ENCODE measurements around the gene RERG. TPM values are rescaled to one million over a fixed set of nuclear protein-coding genes. Genes with fewer than 3 reads are reported as not detected.

Gene RERG
- total RNA-seq, 4 donors from 2014 or later: 4.3 to 6.5 (median 5.8) TPM

DNA sequence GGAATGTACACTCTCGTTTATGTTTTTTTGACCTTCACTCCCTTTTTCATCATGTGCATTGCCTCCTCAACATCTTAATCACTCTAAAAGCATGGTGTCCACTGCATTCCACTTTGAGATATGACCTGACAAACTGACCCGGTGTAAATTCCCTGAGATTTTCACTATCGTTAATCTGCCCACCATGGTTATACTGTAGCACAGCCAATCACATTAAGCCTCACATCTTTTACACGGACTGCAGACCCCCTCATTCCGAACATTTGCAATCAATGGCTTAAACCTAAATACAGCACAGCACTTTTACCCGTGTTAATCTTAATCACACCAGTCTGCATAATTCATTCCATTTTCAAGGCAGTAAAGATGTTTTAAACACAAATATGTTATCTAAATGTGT lies 2.4 kb downstream of the RERG start:
- H3K4me1 ChIP-seq: peaks cover 4 to 5% of the 10 kb centered on the region in 2 donors
- DNase-seq: no peak
- H3K27me3 ChIP-seq: no peaks in the 10 kb centered on the region
- intact Hi-C loops (cut with DNase I; ENCODE audit: low total_unique reads): loop anchor here (5.0 kb wide), 1 partner anchor 51 kb away; no protein-coding TSS in a partner anchor
- TF ChIP-seq, protein P1, sequence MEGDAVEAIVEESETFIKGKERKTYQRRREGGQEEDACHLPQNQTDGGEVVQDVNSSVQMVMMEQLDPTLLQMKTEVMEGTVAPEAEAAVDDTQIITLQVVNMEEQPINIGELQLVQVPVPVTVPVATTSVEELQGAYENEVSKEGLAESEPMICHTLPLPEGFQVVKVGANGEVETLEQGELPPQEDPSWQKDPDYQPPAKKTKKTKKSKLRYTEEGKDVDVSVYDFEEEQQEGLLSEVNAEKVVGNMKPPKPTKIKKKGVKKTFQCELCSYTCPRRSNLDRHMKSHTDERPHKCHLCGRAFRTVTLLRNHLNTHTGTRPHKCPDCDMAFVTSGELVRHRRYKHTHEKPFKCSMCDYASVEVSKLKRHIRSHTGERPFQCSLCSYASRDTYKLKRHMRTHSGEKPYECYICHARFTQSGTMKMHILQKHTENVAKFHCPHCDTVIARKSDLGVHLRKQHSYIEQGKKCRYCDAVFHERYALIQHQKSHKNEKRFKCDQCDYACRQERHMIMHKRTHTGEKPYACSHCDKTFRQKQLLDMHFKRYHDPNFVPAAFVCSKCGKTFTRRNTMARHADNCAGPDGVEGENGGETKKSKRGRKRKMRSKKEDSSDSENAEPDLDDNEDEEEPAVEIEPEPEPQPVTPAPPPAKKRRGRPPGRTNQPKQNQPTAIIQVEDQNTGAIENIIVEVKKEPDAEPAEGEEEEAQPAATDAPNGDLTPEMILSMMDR (IDR thresholded peaks at IDR 0.05 in 4 of 5, conservative IDR thresholded peaks at IDR 0.05 in 1 of 5): no peak
- TF ChIP-seq POLR2A (IDR thresholded peaks at IDR 0.05): no peak
- H3K4me3 ChIP-seq: peak overlapping the region in 1 of 4 donors; percentile 15
- ATAC-seq: no peak
- H3K36me3 ChIP-seq: no peaks in the 10 kb centered on the region
- H3K27ac ChIP-seq: peak overlapping the region; percentile 11 to 71 (median 43)
- no peaks in the 10 kb centered on the region for H3K9me3 ChIP-seq
- in situ Hi-C loops (cut with MboI; ENCODE audit: low sequenced_read_pairs in 4 of 4): no loop called here

DNA sequence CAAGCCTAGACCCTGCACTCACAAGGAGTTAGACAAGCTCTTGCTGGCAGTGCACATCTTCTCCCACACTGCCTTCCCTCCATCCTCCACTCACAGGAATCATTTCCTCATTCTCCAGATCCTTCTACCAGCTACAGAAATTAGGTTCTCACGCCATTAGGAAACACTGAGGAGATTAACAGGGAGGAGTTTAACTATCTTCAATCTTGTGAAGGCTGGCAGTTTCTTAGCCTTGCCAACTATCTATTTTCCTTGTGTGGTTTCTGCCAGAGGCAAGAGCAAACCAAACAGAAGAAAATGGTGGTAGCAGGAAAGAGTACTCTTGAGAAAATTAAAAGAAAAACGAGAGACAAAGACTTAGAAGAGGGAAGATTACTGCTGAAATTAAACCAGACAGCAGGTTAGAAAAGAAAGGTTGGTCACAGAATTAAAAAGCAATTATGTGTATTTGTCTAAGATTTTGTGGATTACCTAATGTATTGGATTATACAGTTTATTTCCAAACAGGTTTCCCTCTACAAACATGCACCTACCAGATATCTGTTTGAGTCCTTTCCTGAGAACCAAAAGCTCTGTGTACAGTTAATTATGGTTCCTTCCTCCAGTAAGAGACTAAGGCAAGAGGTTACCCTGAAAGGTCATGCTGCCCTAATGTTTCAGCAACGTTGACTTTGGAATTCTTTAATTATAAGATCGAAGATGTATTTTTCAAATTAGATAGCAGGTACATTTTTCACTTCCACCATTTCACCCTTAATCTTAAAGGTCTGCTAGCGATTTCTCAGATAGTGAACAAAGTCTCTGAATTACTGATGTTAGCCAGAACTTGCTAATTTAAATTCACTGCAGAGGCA lies 5.0 kb downstream of the RERG start:
- in situ Hi-C loops (cut with MboI; ENCODE audit: low sequenced_read_pairs in 4 of 4): no loop called here
- Histone ChIP-seq H3K4me1 (peaks cover 0 to 5% of the 10 kb centered on the region in 2 donors), H3K9me3 (no peaks in the 10 kb centered on the region), H3K27ac (peak overlapping the region; percentile 10 to 47 (median 18)), H3K27me3 (no peaks in the 10 kb centered on the region), H3K36me3 (no peaks in the 10 kb centered on the region), H3K4me3 (no peak overlapping the region)
- intact Hi-C loops (cut with DNase I; ENCODE audit: low total_unique reads): loop anchor here (5.0 kb wide), 1 partner anchor 49 kb away; no protein-coding TSS in a partner anchor
- ATAC-seq (no peak), DNase-seq (no peak)
- TF ChIP-seq, protein P1 (IDR thresholded peaks at IDR 0.05 in 4 of 5, conservative IDR thresholded peaks at IDR 0.05 in 1 of 5): no peak

DNA sequence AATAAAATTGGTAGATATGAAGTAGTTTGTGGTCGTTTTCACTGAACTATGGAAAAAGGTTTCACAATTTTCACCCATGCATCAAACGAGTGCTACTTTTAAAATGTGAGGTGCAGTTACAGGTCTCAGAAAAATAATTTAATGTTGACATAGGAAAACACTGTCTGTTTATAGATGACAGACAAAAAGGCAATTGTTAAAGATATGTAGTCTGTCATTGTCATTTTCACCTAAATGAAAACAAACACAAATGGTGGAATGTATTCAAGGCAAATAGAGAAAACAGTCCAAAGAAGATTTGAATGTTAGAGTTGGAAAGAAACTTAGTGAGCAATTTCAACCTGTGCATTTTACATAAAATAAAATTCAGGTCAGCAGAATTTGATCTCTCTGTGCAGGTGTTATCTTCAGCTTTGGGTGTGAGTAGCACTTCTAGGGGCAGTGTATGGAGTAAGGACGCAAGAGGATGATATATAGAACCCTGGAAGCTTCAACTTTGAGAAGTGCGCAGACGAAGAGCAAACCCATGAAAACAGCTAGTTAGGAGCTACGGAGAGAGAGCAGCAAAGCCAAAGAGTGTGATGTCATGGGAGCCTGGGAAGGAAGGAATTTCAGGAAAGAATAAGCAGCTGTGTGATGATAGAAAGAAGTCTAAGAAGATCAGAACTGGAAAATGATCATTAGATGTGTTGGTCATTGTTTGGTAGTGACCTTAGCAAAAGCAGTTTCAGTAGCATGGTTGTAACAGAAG lies 6.2 kb downstream of the RERG start:
- Histone ChIP-seq H3K4me3 (no peak overlapping the region), H3K36me3 (no peaks in the 10 kb centered on the region), H3K9me3 (no peaks in the 10 kb centered on the region), H3K4me1 (peaks cover 0 to under 1% of the 10 kb centered on the region in 2 donors), H3K27ac (peak overlapping the region; percentile 10 to 47 (median 18)), H3K27me3 (no peaks in the 10 kb centered on the region)
- in situ Hi-C loops (cut with MboI; ENCODE audit: low sequenced_read_pairs in 4 of 4): no loop called here
- intact Hi-C loops (cut with DNase I; ENCODE audit: low total_unique reads): loop anchor here (5.0 kb wide), 1 partner anchor 48 kb away; no protein-coding TSS in a partner anchor
- no peak for TF ChIP-seq POLR2A (IDR thresholded peaks at IDR 0.05)
- TF ChIP-seq, protein P1 (IDR thresholded peaks at IDR 0.05 in 4 of 5, conservative IDR thresholded peaks at IDR 0.05 in 1 of 5): no peak
- ATAC-seq: no peak
- no peak for DNase-seq

DNA sequence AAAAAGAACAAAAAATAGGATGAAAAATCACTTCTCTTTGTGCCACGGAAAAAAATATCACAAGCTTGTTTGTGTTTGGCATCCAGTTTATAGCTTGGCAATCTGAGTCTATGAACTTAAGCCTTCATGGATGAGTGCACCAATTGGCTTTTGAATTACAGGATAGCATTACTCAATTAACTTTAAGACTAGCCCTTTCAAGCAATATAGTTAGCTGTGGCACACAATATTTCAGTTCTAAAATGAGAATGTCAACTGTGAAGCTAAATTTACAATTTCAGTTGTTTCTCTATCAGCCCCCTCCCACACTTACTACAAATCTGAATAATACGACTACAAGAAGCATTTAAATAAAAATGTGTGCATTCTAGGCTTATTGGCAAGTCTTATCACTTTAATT lies 8.3 kb downstream of the RERG start:
- in situ Hi-C loops (cut with MboI; ENCODE audit: low sequenced_read_pairs in 4 of 4) (no loop called here), intact Hi-C loops (cut with DNase I; ENCODE audit: low total_unique reads) (no loop called here)
- no peaks in the 10 kb centered on the region for H3K27me3 ChIP-seq
- peaks cover 8 to 18% of the 10 kb centered on the region in 2 donors for H3K4me1 ChIP-seq
- ATAC-seq (no peak), DNase-seq (no peak)
- TF ChIP-seq, protein P1 (IDR thresholded peaks at IDR 0.05 in 4 of 5, conservative IDR thresholded peaks at IDR 0.05 in 1 of 5): no peak
- TF ChIP-seq POLR2A (IDR thresholded peaks at IDR 0.05): no peak
- peak overlapping the region in 1 of 4 donors; percentile 19 for H3K27ac ChIP-seq
- no peaks in the 10 kb centered on the region for H3K9me3 ChIP-seq
- no peak overlapping the region for H3K4me3 ChIP-seq
- H3K36me3 ChIP-seq: no peaks in the 10 kb centered on the region

Data from gastrocnemius medialis (tissue), 4 donors.